Measurements from ENCODE around the gene POU6F2. TPM values are rescaled to one million over a fixed set of nuclear protein-coding genes. Genes with fewer than 3 reads are reported as not detected.

POU6F2 gene
- total RNA-seq, 1 experiment from 2014 or later: 0.27 TPM

DNA sequence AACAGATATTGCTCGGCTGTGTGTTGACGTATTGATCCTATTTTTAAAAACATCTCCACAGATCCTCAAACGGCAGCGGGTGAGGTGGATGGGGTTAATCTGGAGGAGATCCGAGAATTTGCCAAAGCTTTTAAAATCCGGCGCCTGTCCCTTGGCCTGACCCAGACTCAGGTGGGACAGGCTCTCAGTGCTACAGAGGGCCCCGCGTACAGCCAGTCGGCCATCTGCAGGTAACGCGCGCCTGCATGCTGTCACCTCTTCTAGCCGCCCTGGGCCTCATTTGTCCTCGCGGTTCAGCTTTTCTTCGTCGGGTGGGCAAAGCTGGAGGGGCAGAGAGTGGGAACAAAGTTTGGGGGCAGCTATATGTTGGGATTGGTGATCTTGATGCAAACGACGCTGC is 482.8 kb downstream of the POU6F2 start:
- no peaks in the 10 kb centered on the region for H3K79me2 ChIP-seq (ENCODE audit: insufficient read depth, low read length)
- H2AFZ ChIP-seq (ENCODE audit: low read depth, low read length, poor library complexity, severe bottlenecking): no peak overlapping the region
- H3K4me3 ChIP-seq (replicated peaks in 1 of 2; ENCODE audit: low read depth in 1 of 2, low read length in 2 of 2): no peak overlapping the region
- no peaks in the 10 kb centered on the region for H3K36me3 ChIP-seq (ENCODE audit: control insufficient read depth in 1 of 2, insufficient read depth in 2 of 2, low read length in 2 of 2)
- TF ChIP-seq SRF (IDR thresholded peaks at IDR 0.05; ENCODE audit: low read depth): no peak
- TF ChIP-seq SIN3A (IDR thresholded peaks at IDR 0.05; ENCODE audit: low read depth): no peak
- TF ChIP-seq ZNF274 (IDR thresholded peaks at IDR 0.05; ENCODE audit: low read depth, low read length): no peak
- no peak for TF ChIP-seq EZH2 (IDR thresholded peaks at IDR 0.05)
- no peak for TF ChIP-seq JUND (IDR thresholded peaks at IDR 0.05)
- no peak for TF ChIP-seq EZH2phosphoT487 (IDR thresholded peaks at IDR 0.05; ENCODE audit: borderline replicate concordance)
- no peak for TF ChIP-seq POLR2AphosphoS5 (IDR thresholded peaks at IDR 0.05; ENCODE audit: low read depth, low read length)
- no peak for TF ChIP-seq TCF7L2 (IDR thresholded peaks at IDR 0.05; ENCODE audit: borderline replicate concordance, extremely low read depth, insufficient read depth, insufficient read length)
- TF ChIP-seq RAD21 (IDR thresholded peaks at IDR 0.05; ENCODE audit: low read depth): no peak
- no peak for TF ChIP-seq ELF1 (IDR thresholded peaks at IDR 0.05; ENCODE audit: borderline replicate concordance, low read depth)
- H3K4me1 ChIP-seq (ENCODE audit: control insufficient read depth in 1 of 2, insufficient read depth in 2 of 2, low read length in 2 of 2): peaks cover 0 to 6% of the 10 kb centered on the region in 2 experiments; a peak in 2 of 4 replicates
- intact Hi-C loops (cut with micrococcal nuclease): no loop called here
- H3K27me3 ChIP-seq (ENCODE audit: insufficient read depth, low read length): no peaks in the 10 kb centered on the region
- H3K4me2 ChIP-seq (ENCODE audit: low read length): no peak overlapping the region
- POLR2A ChIA-PET: no interaction called here
- ATAC-seq (no peak), DNase-seq (ENCODE audit: low read depth, low spot score) (no peak)
- H3K9me3 ChIP-seq (ENCODE audit: control insufficient read depth in 1 of 2, insufficient read depth in 1 of 2, low read depth in 1 of 2, low read length in 2 of 2): no peaks in the 10 kb centered on the region
- H3K27ac ChIP-seq (ENCODE audit: low read depth, low read length): no peak overlapping the region
- RAD21 ChIA-PET (ENCODE audit: low non-redundant PET in 1 of 2, low total read pairs in 2 of 2, uncharacterized antibody in 2 of 2, unreplicated experiment in 2 of 2): no interaction called here
- CTCF ChIA-PET: no interaction called here
- no TSS peak for BruUV-seq (replicated peaks)
- 0 out of 2 replicates have a peak, but pooled peaks cover under 1% of the 10 kb centered on the region for H3K9me2 ChIP-seq (ENCODE audit: insufficient read depth)
- no peak overlapping the region for H3K9ac ChIP-seq (ENCODE audit: low read length)
- H4K20me1 ChIP-seq (ENCODE audit: insufficient read depth): no peaks in the 10 kb centered on the region

DNA sequence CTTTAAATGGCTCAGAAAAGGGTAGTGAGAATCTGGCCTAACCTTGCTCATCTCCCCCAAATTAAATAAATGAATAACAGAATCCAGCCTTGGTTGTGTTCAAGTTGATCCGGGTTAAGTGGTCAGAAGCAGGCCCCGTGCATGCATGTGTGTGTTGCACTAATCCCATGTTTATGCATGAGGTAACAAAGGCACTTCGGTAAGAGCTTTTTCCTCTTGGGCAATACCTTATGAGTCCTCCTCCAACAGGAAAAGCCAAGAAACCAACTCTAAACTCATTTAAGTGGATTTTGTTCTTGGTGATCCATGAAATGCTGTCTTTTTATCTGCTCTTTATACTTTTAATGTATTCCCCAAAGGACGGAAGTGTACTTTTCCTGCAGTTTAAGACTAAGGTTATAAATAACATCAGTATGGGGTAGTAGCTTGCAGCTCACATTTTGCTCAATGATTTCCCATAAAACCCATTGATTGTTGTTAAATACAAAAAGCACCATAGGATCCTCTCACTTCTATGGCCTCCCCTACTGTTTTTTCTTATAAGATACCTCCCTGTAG is 483.6 kb downstream of the POU6F2 start:
- intact Hi-C loops (cut with micrococcal nuclease): no loop called here
- BruUV-seq (replicated peaks): no TSS peak
- Histone ChIP-seq H3K9me2 (ENCODE audit: insufficient read depth) (0 out of 2 replicates have a peak, but pooled peaks cover 4% of the 10 kb centered on the region), H4K20me1 (ENCODE audit: insufficient read depth) (no peaks in the 10 kb centered on the region), H3K79me2 (ENCODE audit: insufficient read depth, low read length) (no peaks in the 10 kb centered on the region), H3K4me3 (replicated peaks in 1 of 2; ENCODE audit: low read depth in 1 of 2, low read length in 2 of 2) (no peak overlapping the region), H3K4me2 (ENCODE audit: low read length) (no peak overlapping the region), H3K9me3 (ENCODE audit: control insufficient read depth in 1 of 2, insufficient read depth in 1 of 2, low read depth in 1 of 2, low read length in 2 of 2) (no peaks in the 10 kb centered on the region), H3K9ac (ENCODE audit: low read length) (no peak overlapping the region), H3K27me3 (ENCODE audit: insufficient read depth, low read length) (no peaks in the 10 kb centered on the region), H3K4me1 (ENCODE audit: control insufficient read depth in 1 of 2, insufficient read depth in 2 of 2, low read length in 2 of 2) (peaks cover 0 to 6% of the 10 kb centered on the region in 2 experiments; a peak in 2 of 4 replicates), H3K27ac (ENCODE audit: low read depth, low read length) (no peak overlapping the region), H2AFZ (ENCODE audit: low read depth, low read length, poor library complexity, severe bottlenecking) (no peak overlapping the region), H3K36me3 (ENCODE audit: control insufficient read depth in 1 of 2, insufficient read depth in 2 of 2, low read length in 2 of 2) (no peaks in the 10 kb centered on the region)
- DNase-seq (ENCODE audit: low read depth, low spot score) (no peak), ATAC-seq (no peak)
- POLR2A ChIA-PET: no interaction called here
- CTCF ChIA-PET: interaction anchor here (3.3 kb wide), 1 partner anchor 8 kb away, joined by 27 read pairs; no protein-coding TSS in a partner anchor
- RAD21 ChIA-PET (ENCODE audit: low non-redundant PET in 1 of 2, low total read pairs in 2 of 2, uncharacterized antibody in 2 of 2, unreplicated experiment in 2 of 2): no interaction called here
- TF ChIP-seq ELF1 (IDR thresholded peaks at IDR 0.05; ENCODE audit: borderline replicate concordance, low read depth) (no peak), ZFX (IDR thresholded peaks at IDR 0.05) (no peak)
